IMR-90 (cell line): ENCODE data around the gene FAM240A. TPM values are rescaled to one million over a fixed set of nuclear protein-coding genes. Genes with fewer than 3 reads are reported as not detected.

Experiments used
- ATAC-seq: fragments of 200-7000 bp; cut with Tn5 transposase; 2 replicates; pipeline ENCODE4 v1.9.1; 2020; ENCODE audit warnings: low read depth, mild to moderate bottlenecking, moderate library complexity
- BruUV-seq: library from RNA; stranded (reverse); fragments of 400-500 nt; replicated peaks from 2 replicates; lab custom pipeline; 2021; lab: Mats Ljungman, UMichigan
- CTCF ChIA-PET: fragments of 300-600 bp; formaldehyde crosslinking; extraction: SDS; loops from one replicate; lab custom pipeline; 2021; ENCODE audit warnings: antibody characterized with exemption; lab: Yijun Ruan, JAX
- POLR2A ChIA-PET: fragments of 300-600 bp; sonication (Branson Sonifier 250); formaldehyde crosslinking; loops from one replicate; lab custom pipeline; 2022; ENCODE audit warnings: antibody characterized with exemption; ENCODE audit not compliant: unreplicated experiment; lab: Charles Lee
- DNase-seq: peaks from one replicate; pipeline ENCODE4 v3.0.0; 2013
- H2AFZ ChIP-seq: replicated peaks from 2 replicates; pipeline ENCODE3; 2013; ENCODE audit warnings: low read length, mild to moderate bottlenecking; ENCODE audit not compliant: poor library complexity
- H2AK5ac ChIP-seq: 2 replicates; pipeline ENCODE4 v1.6.1; 2013; ENCODE audit warnings: low read depth, low read length, inconsistent platforms
- H2AK9ac ChIP-seq: replicated peaks from 2 replicates; pipeline ENCODE3; 2013; ENCODE audit warnings: mild to moderate bottlenecking, low read depth, low read length, moderate library complexity; ENCODE audit not compliant: poor library complexity
- H2BK120ac ChIP-seq: 2 replicates; pipeline ENCODE4 v1.6.1; 2013; ENCODE audit warnings: low read depth, low read length, inconsistent platforms
- H2BK15ac ChIP-seq: 3 replicates; pipeline ENCODE4 v1.6.1; 2013; ENCODE audit warnings: low read depth, low read length, inconsistent platforms
- H2BK20ac ChIP-seq: 2 replicates; pipeline ENCODE4 v1.6.1; 2013; ENCODE audit warnings: low read depth, mild to moderate bottlenecking, inconsistent platforms, low read length, moderate library complexity
- H2BK5ac ChIP-seq: 2 replicates; pipeline ENCODE4 v1.6.1; 2013; ENCODE audit warnings: mild to moderate bottlenecking, low read depth, low read length, inconsistent platforms; ENCODE audit not compliant: poor library complexity, severe bottlenecking
- H3K14ac ChIP-seq: replicated peaks from 2 replicates; pipeline ENCODE4 v1.6.1; 2013; ENCODE audit warnings: low read depth, low read length, inconsistent platforms
- H3K18ac ChIP-seq: 2 replicates; pipeline ENCODE4 v1.6.1; 2013; ENCODE audit warnings: low read depth, low read length, control low read depth
- H3K23ac ChIP-seq: 2 replicates; pipeline ENCODE4 v1.6.1; 2013; ENCODE audit warnings: low read depth, low read length, inconsistent platforms
- H3K27ac ChIP-seq: 2 replicates; pipeline ENCODE4 v1.5.1; 2013; ENCODE audit warnings: mild to moderate bottlenecking, control low read depth, low read length; ENCODE audit not compliant: insufficient read depth
- H3K27me3 ChIP-seq: 2 replicates; pipeline ENCODE4 v1.6.1; 2013; ENCODE audit warnings: low read length; ENCODE audit not compliant: control insufficient read depth, insufficient read depth
- H3K36me3 ChIP-seq: 2 replicates; pipeline ENCODE4 v1.6.1; 2013; ENCODE audit warnings: low read length, mixed read lengths; ENCODE audit not compliant: control insufficient read depth, insufficient read depth
- H3K4ac ChIP-seq: 2 replicates; pipeline ENCODE4 v1.6.1; 2013; ENCODE audit warnings: low read depth, low read length, inconsistent platforms
- H3K4me1 ChIP-seq: 2 replicates; pipeline ENCODE4 v1.6.1; 2013; ENCODE audit warnings: low read length, mixed read lengths; ENCODE audit not compliant: control insufficient read depth, insufficient read depth
- H3K4me2 ChIP-seq: 2 replicates; pipeline ENCODE4 v1.6.1; 2013; ENCODE audit warnings: low read depth, mild to moderate bottlenecking, control low read depth, low read length, moderate library complexity
- H3K4me3 ChIP-seq: 2 replicates; pipeline ENCODE4 v1.5.1; 2013; ENCODE audit warnings: low read depth, mild to moderate bottlenecking, control low read depth, low read length, moderate library complexity; ENCODE audit not compliant: insufficient read depth
- H3K56ac ChIP-seq: 2 replicates; pipeline ENCODE4 v1.6.1; 2013; ENCODE audit warnings: low read length, inconsistent platforms; ENCODE audit not compliant: insufficient read depth; ENCODE audit errors: extremely low read depth
- H3K79me1 ChIP-seq, 2 experiments: 2 replicates each; pipeline ENCODE4 v1.6.1; 2013; ENCODE audit warnings: low read length in 2 of 2, inconsistent platforms in 1 of 2, low read depth in 1 of 2
- H3K9ac ChIP-seq: 2 replicates; pipeline ENCODE4 v1.6.1; 2013; ENCODE audit warnings: low read depth, low read length, control low read depth
- H3K9me1 ChIP-seq: 2 replicates; pipeline ENCODE4 v1.6.1; 2013; ENCODE audit warnings: low read length, inconsistent platforms; ENCODE audit not compliant: insufficient read depth
- H3K9me3 ChIP-seq: 2 replicates; pipeline ENCODE4 v1.6.1; 2013; ENCODE audit warnings: low read length; ENCODE audit not compliant: control insufficient read depth, insufficient read depth
- H4K20me1 ChIP-seq: 2 replicates; pipeline ENCODE4 v1.6.1; 2013; ENCODE audit warnings: low read length, inconsistent platforms; ENCODE audit not compliant: insufficient read depth
- H4K5ac ChIP-seq: 2 replicates; pipeline ENCODE4 v1.6.1; 2013; ENCODE audit warnings: mild to moderate bottlenecking, low read depth, low read length, control low read depth
- H4K8ac ChIP-seq, 2 experiments: 2 replicates each; pipeline ENCODE4 v1.6.1; 2013; ENCODE audit warnings: low read depth in 2 of 2, low read length in 2 of 2, control low read depth in 1 of 2, inconsistent platforms in 1 of 2
- H4K91ac ChIP-seq: 2 replicates; pipeline ENCODE4 v1.6.1; 2013; ENCODE audit warnings: low read depth, low read length, inconsistent platforms; ENCODE audit not compliant: insufficient read depth
- CTCF ChIP-seq: conservative IDR thresholded peaks from 2 replicates; pipeline ENCODE4 v1.5.1; 2012; ENCODE audit warnings: mild to moderate bottlenecking, low read depth, low read length, improper control_type of control experiment
- SMC3 ChIP-seq: fragments of 150-350 bp; IDR thresholded peaks from 2 replicates; pipeline ENCODE4 v1.6.1; 2016; ENCODE audit warnings: low read depth, mild to moderate bottlenecking, antibody characterized with exemption, low read length, moderate library complexity
- WGBS, 2 experiments: methylation state at CpG; one replicate each; pipeline versions ENCODE4 v1.1.5 to v1.1.7; 2013; ENCODE audit warnings: missing lambda C conversion rate in 2 of 2; ENCODE audit not compliant: insufficient read length in 1 of 2; ENCODE audit errors: extremely low coverage in 2 of 2; 5-methylcytosine and 5-hydroxymethylcytosine counted together
- dilution Hi-C: fragments of 300-500 bp; cut with HindIII; formaldehyde crosslinking; loops from one replicate; pipeline ENCODE4 v1.14.3; 2018; ENCODE audit warnings: low sequenced_read_pairs; ENCODE audit not compliant: unreplicated experiment
- in situ Hi-C: fragments of 300-500 bp; cut with MboI; formaldehyde crosslinking; loops from 3 replicates; pipeline ENCODE4 v1.14.3; 2019; ENCODE audit warnings: low sequenced_read_pairs, inconsistent platforms, mixed read lengths
- intact Hi-C: fragments of 100-400 bp; cut with micrococcal nuclease; formaldehyde crosslinking; loops from 2 replicates; pipeline ENCODE4 v1.10.0; 2022
- polyA plus RNA-seq, 3 experiments: library from polyadenylated mRNA; depleted of rRNA; stranded (reverse); fragments of >200 nt; gene quantifications; 2 replicates each; pipeline ENCODE4 v1.2.3, GENCODE V29; 2012; ENCODE audit warnings: low replicate concordance in 1 of 3
- total RNA-seq: library from RNA; depleted of rRNA; stranded (reverse); fragments of >200 nt; gene quantifications from 2 replicates; pipeline ENCODE4 v1.2.3, GENCODE V29; 2012

FAM240A gene
- total and polyA plus RNA-seq, 2 of the 4 experiments (the other 2 are of a cell fraction): not detected

- no peak overlapping the region for H3K27ac ChIP-seq
- H3K14ac ChIP-seq: no peak overlapping the region
- H2AFZ ChIP-seq: peak overlapping the region; percentile 43
- no peak for ATAC-seq
- no peak overlapping the region for H3K4me2 ChIP-seq
- H4K8ac ChIP-seq: no peak overlapping the region
- H4K5ac ChIP-seq: peak overlapping the region; percentile 11; the same call in 1 of the 2 replicates
- H3K9me1 ChIP-seq: no peaks in the 10 kb centered on the region; the same call in 1 of the 2 replicates
- 88% methylated on average over 5 of the region's 6 CpGs; no CpG with 5 or more reads in 1 of the 2 experiments for WGBS, 2 experiments
- no peaks in the 10 kb centered on the region for H3K36me3 ChIP-seq
- H4K20me1 ChIP-seq: no peaks in the 10 kb centered on the region
- peaks cover 3% of the 10 kb centered on the region; the same call in 1 of the 2 replicates for H3K27me3 ChIP-seq
- peak overlapping the region; percentile 15 for H2AK9ac ChIP-seq
- no peaks in the 10 kb centered on the region for H3K9me3 ChIP-seq
- no peak overlapping the region for H3K23ac ChIP-seq
- H2BK15ac ChIP-seq: no peak overlapping the region
- peak overlapping the region; percentile 44; the same call in 1 of the 2 replicates for H2AK5ac ChIP-seq
- H2BK5ac ChIP-seq: no peak overlapping the region
- H3K4me3 ChIP-seq: no peak overlapping the region
- dilution Hi-C loops: no loop called here
- no peak overlapping the region for H3K56ac ChIP-seq
- POLR2A ChIA-PET: no interaction called here
- H4K91ac ChIP-seq: no peak overlapping the region
- peak overlapping the region; percentile 35; the same call in 1 of the 2 replicates for H3K4ac ChIP-seq
- no TSS peak for BruUV-seq
- H3K4me1 ChIP-seq: peaks cover 25% of the 10 kb centered on the region
- CTCF ChIA-PET: interaction anchor here (0.6 to 2.4 kb wide), 3 partner anchors 122 to 245 kb away, joined by 3 to 14 read pairs (median 3); no protein-coding TSS in a partner anchor
- DNase-seq: no peak
- no peaks in the 10 kb centered on the region for H3K79me1 ChIP-seq
- no peak overlapping the region for H3K9ac ChIP-seq
- no peak for TF ChIP-seq SMC3
- no peak for TF ChIP-seq CTCF
- H2BK20ac ChIP-seq: 0 out of 2 replicates have a peak overlapping the region, but pooled peaks have one; percentile 71
- no peak overlapping the region; the same call in 1 of the 2 replicates for H3K18ac ChIP-seq
- H2BK120ac ChIP-seq: no peak overlapping the region
- intact Hi-C loops: no loop called here
- in situ Hi-C loops: no loop called here
These were observed 52.1 kb downstream of the FAM240A start for GRCh38 chr3:46664188-46664970.
